Measurements from ENCODE around the gene USP37.

GRCh38 chr2:218477247-218477646 lies 90.9 kb downstream of the USP37 start:
- TF ChIP-seq, protein P1, sequence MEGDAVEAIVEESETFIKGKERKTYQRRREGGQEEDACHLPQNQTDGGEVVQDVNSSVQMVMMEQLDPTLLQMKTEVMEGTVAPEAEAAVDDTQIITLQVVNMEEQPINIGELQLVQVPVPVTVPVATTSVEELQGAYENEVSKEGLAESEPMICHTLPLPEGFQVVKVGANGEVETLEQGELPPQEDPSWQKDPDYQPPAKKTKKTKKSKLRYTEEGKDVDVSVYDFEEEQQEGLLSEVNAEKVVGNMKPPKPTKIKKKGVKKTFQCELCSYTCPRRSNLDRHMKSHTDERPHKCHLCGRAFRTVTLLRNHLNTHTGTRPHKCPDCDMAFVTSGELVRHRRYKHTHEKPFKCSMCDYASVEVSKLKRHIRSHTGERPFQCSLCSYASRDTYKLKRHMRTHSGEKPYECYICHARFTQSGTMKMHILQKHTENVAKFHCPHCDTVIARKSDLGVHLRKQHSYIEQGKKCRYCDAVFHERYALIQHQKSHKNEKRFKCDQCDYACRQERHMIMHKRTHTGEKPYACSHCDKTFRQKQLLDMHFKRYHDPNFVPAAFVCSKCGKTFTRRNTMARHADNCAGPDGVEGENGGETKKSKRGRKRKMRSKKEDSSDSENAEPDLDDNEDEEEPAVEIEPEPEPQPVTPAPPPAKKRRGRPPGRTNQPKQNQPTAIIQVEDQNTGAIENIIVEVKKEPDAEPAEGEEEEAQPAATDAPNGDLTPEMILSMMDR (conservative IDR thresholded peaks at IDR 0.05; ENCODE audit: low read depth, low read length) = no peak
- no peak for TF ChIP-seq EZH2 (IDR thresholded peaks at IDR 0.05; ENCODE audit: borderline replicate concordance, low read depth, low read length, poor library complexity, severe bottlenecking)

All from A673 (cell line).